ENCODE measurements around the gene CCL7.

CCL7 gene

DNA sequence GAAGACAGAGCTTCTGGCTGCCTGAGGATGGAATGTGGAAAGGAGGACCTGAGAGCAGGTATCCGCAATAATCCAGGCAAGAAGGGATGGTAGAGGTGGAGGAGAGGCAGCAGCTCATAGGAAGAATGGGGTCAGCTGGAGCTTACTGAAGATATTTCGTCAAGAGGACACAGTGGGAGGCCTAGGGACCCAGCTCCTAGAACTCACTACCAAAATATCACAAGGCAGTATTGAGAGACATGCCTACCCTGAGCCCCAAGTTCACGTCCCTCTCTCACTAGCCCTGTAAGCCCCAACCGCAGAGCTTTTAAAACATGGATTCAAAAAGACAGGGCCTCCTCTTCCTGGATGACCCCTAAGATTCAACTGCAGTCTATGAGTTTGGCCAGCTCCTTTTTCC lies 35.0 kb downstream of the CCL7 start:
- no peak for DNase-seq
- intact Hi-C loops (cut with DNase I; ENCODE audit: low total_unique reads), result no loop called here
- TF ChIP-seq, protein P1, sequence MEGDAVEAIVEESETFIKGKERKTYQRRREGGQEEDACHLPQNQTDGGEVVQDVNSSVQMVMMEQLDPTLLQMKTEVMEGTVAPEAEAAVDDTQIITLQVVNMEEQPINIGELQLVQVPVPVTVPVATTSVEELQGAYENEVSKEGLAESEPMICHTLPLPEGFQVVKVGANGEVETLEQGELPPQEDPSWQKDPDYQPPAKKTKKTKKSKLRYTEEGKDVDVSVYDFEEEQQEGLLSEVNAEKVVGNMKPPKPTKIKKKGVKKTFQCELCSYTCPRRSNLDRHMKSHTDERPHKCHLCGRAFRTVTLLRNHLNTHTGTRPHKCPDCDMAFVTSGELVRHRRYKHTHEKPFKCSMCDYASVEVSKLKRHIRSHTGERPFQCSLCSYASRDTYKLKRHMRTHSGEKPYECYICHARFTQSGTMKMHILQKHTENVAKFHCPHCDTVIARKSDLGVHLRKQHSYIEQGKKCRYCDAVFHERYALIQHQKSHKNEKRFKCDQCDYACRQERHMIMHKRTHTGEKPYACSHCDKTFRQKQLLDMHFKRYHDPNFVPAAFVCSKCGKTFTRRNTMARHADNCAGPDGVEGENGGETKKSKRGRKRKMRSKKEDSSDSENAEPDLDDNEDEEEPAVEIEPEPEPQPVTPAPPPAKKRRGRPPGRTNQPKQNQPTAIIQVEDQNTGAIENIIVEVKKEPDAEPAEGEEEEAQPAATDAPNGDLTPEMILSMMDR (IDR thresholded peaks at IDR 0.05), result no peak
- Histone ChIP-seq H3K27ac (no peak overlapping the region), H3K4me3 (no peak overlapping the region), H3K36me3 (no peaks in the 10 kb centered on the region), H3K9me3 (no peaks in the 10 kb centered on the region), H3K4me1 (peaks cover 0 to 41% (median 20%) of the 10 kb centered on the region in 4 donors), H3K27me3 (no peaks in the 10 kb centered on the region)

DNA sequence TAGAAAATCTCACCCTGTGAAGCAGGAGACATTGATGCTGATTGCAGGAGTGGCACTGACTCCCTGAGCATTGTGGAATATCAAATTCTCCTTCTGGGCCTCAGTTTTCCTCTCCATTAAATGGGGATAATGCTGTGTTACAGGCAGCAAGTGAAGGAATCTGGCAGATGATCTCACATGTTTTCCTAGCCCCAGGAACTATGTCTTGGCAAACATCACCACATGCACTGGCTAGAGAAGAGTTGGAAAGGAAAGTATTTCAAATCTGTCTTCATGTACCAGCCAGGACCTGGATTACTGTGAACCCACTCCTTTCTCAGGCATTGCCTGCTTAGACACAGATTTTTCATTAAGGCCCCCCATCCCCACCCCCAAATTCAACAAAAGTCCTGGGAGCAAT lies 35.6 kb downstream of the CCL7 start:
- no peak overlapping the region for H3K4me3 ChIP-seq
- no peaks in the 10 kb centered on the region for H3K27me3 ChIP-seq
- intact Hi-C loops (cut with DNase I; ENCODE audit: low total_unique reads), result no loop called here
- DNase-seq, result no peak
- TF ChIP-seq, protein P1 (IDR thresholded peaks at IDR 0.05), result no peak
- no peaks in the 10 kb centered on the region for H3K36me3 ChIP-seq
- no peaks in the 10 kb centered on the region for H3K9me3 ChIP-seq
- H3K27ac ChIP-seq, result no peak overlapping the region
- H3K4me1 ChIP-seq, result peaks cover 0 to 36% (median 18%) of the 10 kb centered on the region in 4 donors

GRCh38 chr17:34306466-34306865 lies 36.4 kb downstream of the CCL7 start:
- no peaks in the 10 kb centered on the region for H3K9me3 ChIP-seq
- H3K27me3 ChIP-seq, result no peaks in the 10 kb centered on the region
- no peak overlapping the region for H3K27ac ChIP-seq
- peaks cover 0 to 27% (median 15%) of the 10 kb centered on the region in 4 donors for H3K4me1 ChIP-seq
- intact Hi-C loops (cut with DNase I; ENCODE audit: low total_unique reads), result no loop called here
- no peak for DNase-seq
- H3K4me3 ChIP-seq, result no peak overlapping the region
- TF ChIP-seq, protein P1 (IDR thresholded peaks at IDR 0.05), result peak; percentile 43 to 54
- H3K36me3 ChIP-seq, result no peaks in the 10 kb centered on the region

GRCh38 chr17:34307110-34307509 lies 37.1 kb downstream of the CCL7 start:
- intact Hi-C loops (cut with DNase I; ENCODE audit: low total_unique reads), result no loop called here
- H3K27ac ChIP-seq, result peak overlapping the region in 1 of 2 donors; percentile 11
- TF ChIP-seq, protein P1 (IDR thresholded peaks at IDR 0.05), result no peak
- H3K9me3 ChIP-seq, result no peaks in the 10 kb centered on the region
- peaks cover 0 to 26% (median 15%) of the 10 kb centered on the region in 4 donors for H3K4me1 ChIP-seq
- H3K36me3 ChIP-seq, result no peaks in the 10 kb centered on the region
- no peak for DNase-seq
- H3K27me3 ChIP-seq, result no peaks in the 10 kb centered on the region
- no peak overlapping the region for H3K4me3 ChIP-seq

DNA sequence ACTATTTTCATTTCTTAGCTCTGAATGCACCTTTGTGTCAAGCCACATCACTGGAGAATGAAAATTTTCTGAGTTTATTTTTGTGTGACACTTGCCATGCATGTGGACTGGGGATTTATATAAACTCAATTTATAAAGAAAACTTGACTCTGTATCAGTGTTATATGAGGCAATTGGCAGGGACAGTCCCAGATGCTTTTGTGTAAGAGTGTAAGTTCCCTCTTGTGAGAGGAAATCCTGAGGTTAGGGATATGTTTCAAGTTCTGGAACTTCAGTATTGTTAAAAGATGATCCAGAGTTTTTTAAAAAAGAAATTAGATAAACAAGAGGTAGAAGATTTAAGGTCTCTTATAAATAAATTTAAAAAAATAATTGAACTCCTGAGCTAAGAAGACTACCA lies 38.4 kb downstream of the CCL7 start:
- Histone ChIP-seq H3K27me3 (no peaks in the 10 kb centered on the region), H3K4me3 (no peak overlapping the region), H3K27ac (no peak overlapping the region), H3K4me1 (peaks cover 0 to 30% (median 15%) of the 10 kb centered on the region in 4 donors), H3K36me3 (no peaks in the 10 kb centered on the region), H3K9me3 (no peaks in the 10 kb centered on the region)
- TF ChIP-seq, protein P1 (IDR thresholded peaks at IDR 0.05), result no peak
- intact Hi-C loops (cut with DNase I; ENCODE audit: low total_unique reads), result no loop called here
- no peak for DNase-seq

- Histone ChIP-seq H3K9me3 (no peaks in the 10 kb centered on the region), H3K27me3 (no peaks in the 10 kb centered on the region), H3K27ac (no peak overlapping the region), H3K36me3 (no peaks in the 10 kb centered on the region), H3K4me1 (peaks cover 0 to 45% (median 27%) of the 10 kb centered on the region in 4 donors), H3K4me3 (no peak overlapping the region)
- intact Hi-C loops (cut with DNase I; ENCODE audit: low total_unique reads), result no loop called here
- DNase-seq, result no peak
- TF ChIP-seq, protein P1 (IDR thresholded peaks at IDR 0.05), result no peak
These were observed 41.3 kb downstream of the CCL7 start for GRCh38 chr17:34311291-34311690.
